DOHH2 (cell line): ENCODE measurements around the gene RAB3GAP1.

Experiments used
- CTCF ChIP-seq: fragments of 200-600 bp; sonication (generic); IDR thresholded peaks from one replicate; pipeline ENCODE4 v1.5.1; 2014; ENCODE audit warnings: antibody characterized with exemption, mild to moderate bottlenecking, low read depth, low read length; ENCODE audit not compliant: poor library complexity, severe bottlenecking
- EZH2phosphoT487 ChIP-seq: fragments of 200-600 bp; sonication (generic); IDR thresholded peaks from 2 replicates; pipeline ENCODE4 v1.6.1; 2017; ENCODE audit warnings: borderline replicate concordance, mild to moderate bottlenecking, antibody characterized with exemption, low read length, moderate library complexity, mixed read lengths

DNA sequence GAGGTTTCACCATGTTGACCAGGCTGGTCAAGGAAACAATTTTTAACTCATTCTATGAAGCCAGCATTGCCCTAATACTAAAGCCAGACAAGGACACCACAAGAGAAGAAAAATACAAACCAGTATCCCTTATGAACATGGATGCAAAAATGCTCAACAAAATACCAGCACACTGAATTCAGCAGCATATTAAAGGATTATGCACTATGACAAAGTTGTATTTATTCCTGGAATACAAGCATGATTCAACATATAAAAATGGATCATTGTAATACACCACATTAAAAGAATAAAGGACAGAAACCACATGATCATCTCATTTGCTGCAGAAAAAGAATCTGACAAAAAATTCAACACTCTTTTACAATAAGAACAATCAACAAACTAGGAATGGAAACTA lies 138.7 kb downstream of the RAB3GAP1 start:
- TF ChIP-seq CTCF (no peak), EZH2phosphoT487 (no peak)
